Measurements from ENCODE around the gene NBPF20.
A peak's percentile ranks its signal among the peaks of the same experiment; 100 is the strongest.
"Not testable (repeated sequence)": the region's sequence is repeated elsewhere in the genome, so short reads cannot be mapped to it uniquely, and the experiment has no call there.

The NBPF20 gene, protein sequence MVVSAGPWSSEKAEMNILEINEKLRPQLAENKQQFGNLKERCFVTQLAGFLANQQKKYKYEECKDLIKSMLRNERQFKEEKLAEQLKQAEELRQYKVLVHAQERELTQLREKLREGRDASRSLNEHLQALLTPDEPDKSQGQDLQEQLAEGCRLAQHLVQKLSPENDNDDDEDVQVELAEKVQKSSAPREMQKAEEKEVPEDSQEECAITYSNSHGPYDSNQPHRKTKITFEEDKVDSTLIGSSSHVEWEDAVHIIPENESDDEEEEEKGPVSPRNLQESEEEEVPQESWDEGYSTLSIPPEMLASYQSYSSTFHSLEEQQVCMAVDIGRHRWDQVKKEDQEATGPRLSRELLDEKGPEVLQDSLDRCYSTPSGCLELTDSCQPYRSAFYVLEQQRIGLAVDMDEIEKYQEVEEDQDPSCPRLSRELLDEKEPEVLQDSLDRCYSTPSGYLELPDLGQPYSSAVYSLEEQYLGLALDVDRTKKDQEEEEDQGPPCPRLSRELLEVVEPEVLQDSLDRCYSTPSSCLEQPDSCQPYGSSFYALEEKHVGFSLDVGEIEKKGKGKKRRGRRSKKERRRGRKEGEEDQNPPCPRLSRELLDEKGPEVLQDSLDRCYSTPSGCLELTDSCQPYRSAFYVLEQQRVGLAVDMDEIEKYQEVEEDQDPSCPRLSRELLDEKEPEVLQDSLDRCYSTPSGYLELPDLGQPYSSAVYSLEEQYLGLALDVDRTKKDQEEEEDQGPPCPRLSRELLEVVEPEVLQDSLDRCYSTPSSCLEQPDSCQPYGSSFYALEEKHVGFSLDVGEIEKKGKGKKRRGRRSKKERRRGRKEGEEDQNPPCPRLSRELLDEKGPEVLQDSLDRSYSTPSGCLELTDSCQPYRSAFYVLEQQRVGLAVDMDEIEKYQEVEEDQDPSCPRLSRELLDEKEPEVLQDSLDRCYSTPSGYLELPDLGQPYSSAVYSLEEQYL (N-terminal part only)

DNA sequence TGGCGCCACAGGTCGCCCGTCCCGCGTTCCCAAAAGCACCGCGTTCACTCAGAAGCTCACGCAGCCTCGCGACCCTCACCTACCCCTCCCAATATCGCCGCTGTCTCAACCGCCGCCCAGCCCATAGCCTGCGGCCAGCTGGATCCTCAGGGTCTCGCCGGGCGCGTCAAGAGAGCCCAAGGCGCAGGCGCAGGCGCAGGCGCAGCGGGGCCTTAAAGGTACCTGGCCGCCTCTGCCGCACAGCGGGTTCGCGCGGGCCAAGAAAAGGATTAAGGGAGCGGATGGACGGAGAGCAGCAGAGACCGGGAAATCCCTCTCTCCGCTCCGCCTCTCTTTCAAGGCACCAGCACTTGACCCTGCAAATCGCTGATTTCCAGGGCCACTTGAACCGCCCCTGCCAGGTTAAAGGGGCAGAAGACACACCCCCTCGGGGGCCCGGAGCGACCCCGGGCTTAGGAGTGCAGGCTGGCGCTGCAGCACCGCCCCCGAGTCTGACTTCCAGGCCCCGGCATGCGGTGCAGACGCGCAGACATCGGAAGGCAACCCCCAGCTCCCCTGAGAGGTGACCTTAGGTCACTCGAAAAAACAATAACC is at the start of gene NBPF20:
TSS of gene NBPF20 (minus strand) at position 168 of the 594 bp plus-strand sequence. CDS start 20,331 bp downstream, outside the sequence.
- DNase-seq (ENCODE audit: low read depth), result peak; percentile 30

DNA sequence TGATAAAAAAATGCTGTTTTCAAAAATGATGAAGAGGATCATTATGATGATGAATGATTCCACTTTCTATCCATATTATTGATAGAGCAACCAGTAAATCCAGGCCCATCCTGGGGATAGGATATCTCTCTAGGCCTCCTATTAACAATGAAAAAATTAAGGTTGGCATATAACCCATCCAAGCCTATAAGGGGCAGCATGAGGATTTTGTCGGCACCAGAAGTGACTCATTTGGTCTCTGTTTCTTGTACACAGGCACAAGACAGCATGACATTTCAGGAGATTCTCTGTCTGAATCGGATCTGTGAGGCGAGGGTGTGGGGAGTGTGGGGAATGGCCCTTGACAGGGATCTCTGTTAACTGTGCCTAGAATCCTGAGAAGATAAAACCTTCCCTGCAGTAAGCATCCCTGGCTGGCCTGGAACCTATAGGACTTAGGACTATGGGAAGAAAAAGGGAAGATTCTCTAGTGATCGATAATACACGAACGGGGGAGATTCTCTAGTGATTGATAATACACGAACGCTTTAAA is 49.5 kb upstream of the NBPF20 start:
- not testable (repeated sequence) for DNase-seq (ENCODE audit: low read depth)

DNA sequence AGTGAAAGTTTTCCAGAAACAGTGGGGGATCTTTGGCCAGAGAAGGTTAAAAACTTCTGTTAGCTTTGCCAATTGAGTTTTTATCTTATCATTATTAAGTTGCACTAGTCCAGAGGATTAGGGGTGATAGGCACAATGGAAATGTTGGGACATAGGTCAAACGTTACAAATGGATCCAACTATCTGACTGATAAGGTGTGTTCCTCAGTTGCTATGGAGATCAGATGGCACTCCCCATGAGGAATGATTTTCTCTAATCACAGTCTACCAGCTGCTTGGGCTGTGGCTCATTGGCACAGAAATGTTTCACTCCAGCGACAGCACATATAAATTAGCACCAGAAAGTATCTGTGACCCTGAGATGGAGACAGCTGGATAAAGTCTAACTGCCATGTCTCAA is 47.3 kb upstream of the NBPF20 start:
- not testable (repeated sequence) for DNase-seq (ENCODE audit: low read depth)

DNA sequence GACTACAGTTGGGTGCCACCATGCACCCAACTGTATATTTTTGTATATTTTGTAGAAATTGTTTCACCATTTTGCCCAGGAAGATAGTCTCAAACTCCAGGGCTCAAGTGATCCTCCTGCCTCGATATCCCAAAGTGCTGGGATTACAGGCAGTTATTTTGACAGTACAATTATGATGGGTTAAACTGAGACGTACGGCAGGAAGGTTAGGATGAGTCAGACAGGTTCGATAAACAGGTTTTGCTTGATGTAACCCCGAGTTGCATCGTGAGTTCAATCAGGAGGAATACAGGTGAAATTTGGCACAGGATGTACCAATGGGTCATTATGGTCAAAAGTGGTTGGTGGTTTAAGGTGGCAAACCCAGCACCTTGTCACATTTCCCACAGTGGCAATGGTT is 46.0 kb upstream of the NBPF20 start:
- not testable (repeated sequence) for DNase-seq (ENCODE audit: low read depth)

DNA sequence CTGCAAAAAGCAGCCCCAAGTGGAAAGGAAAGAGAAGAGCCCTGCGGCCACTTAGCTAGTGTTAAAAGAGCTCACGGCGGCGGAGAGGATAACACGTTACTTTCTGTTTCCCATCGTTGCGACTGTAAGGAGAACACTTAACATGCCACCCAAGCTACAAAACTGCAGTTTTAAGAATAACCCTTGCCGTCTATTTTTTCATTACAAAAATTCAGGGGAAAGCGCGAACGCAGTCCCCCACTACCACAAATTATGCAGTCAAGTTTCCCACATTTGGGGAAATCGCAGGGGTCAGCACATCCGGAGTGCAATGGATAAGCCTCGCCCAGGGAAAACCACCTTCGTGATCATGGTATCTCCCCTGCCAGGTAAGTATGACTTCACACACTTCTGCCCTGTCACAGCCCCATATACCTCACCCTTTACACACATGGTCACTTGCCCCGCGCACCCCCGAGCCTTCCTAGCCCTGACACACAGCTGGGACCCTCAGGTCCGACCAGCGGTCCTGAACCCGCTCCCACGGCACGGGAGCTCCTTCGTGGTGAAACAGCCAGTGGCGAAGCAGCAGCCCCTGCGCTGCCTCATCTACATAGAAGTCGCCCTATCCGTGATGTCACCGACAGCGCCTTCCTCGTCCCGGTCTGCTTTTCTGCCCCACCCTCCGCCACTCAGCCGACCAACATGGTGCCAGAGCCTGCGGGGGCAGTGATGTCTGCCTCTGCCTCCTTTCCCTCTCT is 40.2 kb upstream of the NBPF20 start:
- DNase-seq (ENCODE audit: low read depth), result peak; percentile 59

DNA sequence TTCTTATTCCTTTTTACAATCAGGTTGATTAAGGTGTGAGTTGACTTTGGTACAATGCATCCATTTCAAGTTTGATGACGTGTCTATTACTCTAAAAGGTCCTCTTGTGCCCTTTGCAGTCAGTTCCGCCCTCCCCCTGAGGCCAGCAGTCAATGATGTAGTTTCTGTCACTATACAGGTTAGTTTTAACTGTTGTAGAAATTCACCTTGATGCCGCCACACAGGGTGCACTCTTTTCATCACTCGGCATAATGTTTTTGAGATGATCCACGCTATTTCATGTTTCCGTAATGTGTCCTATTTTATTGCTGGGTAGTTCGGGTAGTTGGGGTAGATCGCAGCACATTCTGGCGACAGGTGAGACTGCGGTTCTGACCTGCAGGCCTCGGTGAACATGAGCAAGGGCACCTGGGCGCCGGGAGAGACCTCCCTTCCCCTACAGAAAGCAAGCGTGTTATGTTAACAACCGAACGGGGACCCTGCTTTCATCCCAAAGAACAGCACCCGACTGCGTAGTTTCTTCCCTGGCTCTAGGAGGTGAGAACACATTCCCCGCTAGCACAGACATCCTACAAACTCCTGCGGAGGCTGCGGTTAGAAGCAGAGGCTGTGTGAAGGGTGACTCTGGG is 39.4 kb upstream of the NBPF20 start:
- not testable (repeated sequence) for DNase-seq (ENCODE audit: low read depth)

DNA sequence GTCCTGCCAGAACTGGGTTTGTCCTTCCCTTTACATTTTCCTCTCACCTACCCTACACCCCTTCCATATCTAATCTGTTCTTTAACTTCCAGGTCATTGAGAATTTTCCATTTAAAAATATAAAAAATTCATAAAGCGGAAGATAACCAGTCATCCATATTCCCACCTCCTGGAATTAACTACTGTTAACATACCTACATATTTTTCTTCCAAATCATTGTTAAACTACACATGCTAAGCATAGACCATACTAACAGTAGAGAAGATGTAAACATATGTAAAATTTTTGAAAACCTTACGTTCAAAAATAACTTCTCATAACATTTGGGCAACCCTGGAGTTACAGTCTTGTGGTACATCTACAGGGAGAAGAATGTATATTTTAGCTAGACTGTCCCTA is 38.6 kb upstream of the NBPF20 start:
- DNase-seq (ENCODE audit: low read depth), result not testable (repeated sequence)

DNA sequence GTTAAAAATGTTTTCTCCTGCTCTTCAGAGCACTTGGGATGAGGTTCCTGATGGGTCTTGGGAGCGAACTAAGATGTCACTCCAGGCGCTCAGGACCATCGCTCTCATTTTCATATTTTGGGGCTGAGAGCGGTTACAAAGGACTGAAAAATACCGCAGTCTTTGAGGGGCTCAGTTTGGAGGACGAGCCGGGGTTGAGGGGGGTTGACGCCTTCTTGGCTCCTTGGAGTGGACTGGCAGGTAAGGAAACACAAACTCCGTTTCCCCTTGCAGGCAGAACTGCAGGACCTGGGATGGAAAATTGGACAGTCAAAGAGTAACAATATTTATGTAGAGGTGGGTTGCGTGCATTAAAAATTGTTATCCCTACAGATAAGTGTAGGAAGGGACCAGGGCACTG is 35.3 kb upstream of the NBPF20 start:
- not testable (repeated sequence) for DNase-seq (ENCODE audit: low read depth)

DNA sequence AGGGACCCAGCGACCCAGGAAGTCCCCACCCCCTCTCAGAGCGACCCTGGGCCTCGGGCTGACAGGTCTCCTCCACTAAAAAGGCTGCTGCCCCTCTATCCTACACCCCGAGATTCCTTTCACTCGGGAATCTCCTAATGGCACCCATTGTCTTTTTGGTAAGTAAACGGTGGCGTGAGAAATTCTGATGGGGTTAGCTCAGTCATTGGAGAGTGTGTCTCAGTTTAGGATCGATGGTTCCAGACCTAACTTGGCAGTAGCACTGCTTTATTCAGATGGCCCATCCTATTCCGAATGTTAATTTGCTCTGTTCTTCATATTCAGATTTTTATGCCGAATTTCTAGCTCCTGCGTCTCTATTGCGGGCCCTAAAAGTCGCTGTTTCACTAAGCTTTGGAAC is 34.6 kb upstream of the NBPF20 start:
- DNase-seq (ENCODE audit: low read depth), result not testable (repeated sequence)

DNA sequence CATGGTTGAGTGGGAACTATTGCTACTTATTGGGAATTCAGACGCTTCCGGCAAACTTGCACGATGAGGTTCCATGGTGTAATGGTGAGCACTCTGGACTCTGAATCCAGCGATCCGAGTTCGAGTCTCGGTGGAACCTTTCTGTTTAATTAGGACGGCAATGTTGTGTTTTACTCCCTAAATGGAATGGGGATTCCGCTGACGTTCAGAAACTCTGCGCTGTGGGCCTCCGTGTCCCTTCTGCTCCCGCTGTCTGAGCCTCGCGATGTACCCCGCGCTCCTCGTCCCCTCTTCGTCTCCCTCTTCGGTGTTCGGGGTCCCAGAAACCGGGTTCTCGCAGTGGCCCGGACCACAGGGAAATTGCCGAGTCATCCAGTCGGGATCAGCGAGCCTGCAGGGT is 34.2 kb upstream of the NBPF20 start:
- DNase-seq (ENCODE audit: low read depth), result not testable (repeated sequence)

DNA sequence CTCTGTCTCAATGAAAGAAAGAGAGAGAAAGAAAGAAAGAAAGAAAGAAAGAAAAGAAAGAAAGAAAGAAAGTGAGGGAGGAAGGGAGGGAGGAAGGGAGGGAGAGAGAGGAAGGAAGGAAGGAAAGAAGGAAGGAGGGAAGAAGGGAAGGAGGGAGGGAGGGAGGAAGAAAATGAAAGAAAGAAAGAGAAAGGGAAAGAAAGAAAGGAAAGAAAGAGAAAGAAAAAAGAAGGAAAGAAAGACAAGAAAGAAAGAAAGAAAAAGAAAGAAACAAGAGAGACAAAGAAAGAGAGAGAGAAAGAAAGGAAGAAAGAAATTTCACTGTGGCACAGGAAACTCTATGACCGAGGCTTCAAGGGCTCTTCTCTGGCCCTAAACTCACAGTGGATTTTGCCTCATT is 33.7 kb upstream of the NBPF20 start:
- not testable (repeated sequence) for DNase-seq (ENCODE audit: low read depth)

DNA sequence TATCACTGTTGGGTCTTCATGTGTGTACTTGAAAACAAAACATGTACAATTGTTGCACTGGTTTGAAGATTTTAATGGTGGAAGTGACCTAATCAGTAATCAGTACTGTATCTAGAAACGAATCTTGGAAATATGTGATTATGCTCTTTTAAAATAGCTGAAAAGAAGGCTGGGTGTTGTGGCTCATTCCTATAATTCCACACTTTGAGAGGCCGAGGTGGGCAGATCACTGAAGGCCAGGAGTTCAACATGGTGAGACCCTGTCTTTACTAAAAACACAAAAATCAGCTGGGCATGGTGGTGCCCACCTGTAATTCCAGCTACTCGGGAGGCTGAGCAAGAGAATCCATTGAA is 29.4 kb upstream of the NBPF20 start:
- DNase-seq (ENCODE audit: low read depth), result not testable (repeated sequence)

DNA sequence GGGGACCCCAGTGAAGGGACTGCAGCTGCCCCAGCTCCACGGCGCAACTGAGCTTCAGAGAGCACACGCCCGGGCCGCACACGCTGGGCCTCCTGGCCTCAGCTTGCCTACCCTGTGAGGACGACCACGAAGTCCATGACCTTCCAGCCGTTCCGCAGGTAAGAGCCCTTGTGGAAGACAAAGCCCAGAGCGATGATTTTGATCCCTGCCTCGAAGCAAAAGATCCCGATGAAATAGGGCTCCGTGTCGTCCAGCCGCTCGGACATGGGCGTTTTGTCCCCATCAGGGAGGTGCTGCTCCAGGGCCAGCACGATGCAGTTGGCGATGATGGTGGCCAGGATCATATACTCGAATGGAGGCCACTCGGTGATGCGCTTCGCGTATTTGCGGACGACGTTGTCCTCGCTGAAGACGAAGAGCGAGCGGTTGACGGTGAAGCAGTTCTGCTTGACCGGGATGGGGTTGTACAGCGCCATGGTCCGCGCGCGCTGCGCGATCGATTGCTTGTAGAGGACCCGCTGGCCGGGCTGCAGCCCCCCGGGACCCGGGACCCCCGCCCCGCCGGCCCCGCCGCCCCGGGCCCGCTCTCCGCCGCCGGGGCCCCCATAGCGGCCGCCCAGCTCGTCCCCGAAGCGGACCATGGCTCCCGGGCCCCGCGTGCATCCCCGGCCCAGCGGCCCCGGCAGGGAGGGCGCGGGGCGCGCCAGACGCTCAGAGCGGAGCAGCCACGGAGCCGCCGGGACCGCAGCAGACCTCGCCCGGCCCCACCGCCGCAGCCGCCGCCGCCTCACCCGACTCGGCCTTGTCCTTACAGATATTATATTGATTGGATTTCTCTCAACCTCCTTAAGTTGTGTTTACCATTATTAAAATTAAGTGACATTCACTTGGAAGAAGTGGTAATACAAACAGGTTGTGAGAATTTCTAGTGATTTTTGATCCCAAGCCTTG is 28.7 kb upstream of the NBPF20 start:
- not testable (repeated sequence) for DNase-seq (ENCODE audit: low read depth)

DNA sequence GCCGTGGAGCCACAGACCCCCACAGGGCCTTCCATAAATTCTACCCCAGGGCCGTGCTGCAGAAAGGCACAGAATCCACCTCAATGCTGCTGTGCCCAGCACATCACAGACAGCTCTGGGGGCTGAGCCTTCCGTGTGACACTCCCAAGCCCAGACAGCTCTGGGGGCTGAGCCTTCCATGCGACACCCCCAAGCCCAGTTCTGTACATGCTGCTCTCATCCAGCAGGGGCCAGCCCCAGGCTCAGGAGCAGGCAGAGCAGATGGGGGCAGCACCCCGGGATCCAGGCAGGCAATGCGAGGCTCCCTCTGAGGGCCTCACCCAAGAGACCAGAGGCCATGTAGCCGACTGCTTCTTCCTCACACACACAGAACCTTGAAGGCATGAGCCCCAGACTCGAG is 27.1 kb upstream of the NBPF20 start:
- not testable (repeated sequence) for DNase-seq (ENCODE audit: low read depth)

DNA sequence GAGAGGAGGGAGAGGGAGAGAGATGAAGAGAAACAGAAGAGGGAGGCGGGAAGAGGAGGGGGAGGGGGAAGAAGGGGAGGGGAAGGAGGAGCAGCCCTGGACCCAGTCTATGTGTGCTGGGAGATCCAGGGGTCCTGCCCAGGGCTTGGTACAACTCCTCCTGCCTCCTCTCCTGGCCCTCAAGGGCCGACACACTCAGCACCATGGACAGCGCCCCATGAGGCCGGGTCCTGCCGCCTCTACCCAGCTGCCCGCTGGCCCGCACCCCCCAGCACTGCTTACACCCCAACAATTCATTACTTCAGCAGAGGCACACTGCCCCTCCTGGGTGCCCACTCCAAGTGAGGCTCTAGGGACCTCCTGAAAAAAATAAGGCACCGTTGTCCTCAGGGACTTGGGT is 26.5 kb upstream of the NBPF20 start:
- not testable (repeated sequence) for DNase-seq (ENCODE audit: low read depth)

DNA sequence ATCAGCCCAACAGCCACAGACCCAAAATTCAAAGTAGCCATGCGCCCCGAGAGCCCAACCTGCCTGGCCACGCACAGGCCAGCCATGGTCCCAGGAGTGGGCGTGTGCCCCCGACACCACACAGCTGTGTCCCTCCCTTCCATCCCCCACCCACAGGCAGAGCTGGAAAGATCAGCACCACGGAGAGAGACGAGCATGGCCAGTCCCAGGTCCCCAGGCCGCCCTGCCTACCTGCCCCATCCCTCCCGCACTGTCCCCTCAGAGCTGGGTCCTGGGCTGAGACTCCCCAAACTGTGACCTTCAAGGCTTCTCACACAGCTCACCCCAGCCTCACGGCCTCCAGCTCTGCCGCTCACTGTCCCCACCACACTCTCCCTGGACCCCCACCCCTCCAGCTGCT is 19.8 kb upstream of the NBPF20 start:
- DNase-seq (ENCODE audit: low read depth), result not testable (repeated sequence)

DNA sequence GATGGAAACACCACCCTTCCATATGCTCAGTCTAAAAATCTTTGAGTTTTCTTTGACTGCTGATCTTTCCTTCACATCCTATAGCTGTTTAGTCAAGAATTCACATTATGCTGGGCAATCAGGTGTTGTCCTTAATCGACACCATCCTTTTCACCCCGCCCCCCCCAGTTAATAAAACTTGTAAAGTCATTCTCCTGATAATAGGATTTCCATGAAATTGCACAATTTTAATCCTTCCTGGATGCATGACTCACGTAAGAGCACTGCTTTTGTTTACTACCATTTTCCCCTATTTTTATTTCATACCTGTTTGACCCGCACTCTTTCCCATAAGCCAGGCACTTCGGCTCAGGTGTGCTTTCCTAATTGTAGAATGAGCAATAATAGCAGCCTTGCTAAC is 16.9 kb upstream of the NBPF20 start:
- not testable (repeated sequence) for DNase-seq (ENCODE audit: low read depth)

DNA sequence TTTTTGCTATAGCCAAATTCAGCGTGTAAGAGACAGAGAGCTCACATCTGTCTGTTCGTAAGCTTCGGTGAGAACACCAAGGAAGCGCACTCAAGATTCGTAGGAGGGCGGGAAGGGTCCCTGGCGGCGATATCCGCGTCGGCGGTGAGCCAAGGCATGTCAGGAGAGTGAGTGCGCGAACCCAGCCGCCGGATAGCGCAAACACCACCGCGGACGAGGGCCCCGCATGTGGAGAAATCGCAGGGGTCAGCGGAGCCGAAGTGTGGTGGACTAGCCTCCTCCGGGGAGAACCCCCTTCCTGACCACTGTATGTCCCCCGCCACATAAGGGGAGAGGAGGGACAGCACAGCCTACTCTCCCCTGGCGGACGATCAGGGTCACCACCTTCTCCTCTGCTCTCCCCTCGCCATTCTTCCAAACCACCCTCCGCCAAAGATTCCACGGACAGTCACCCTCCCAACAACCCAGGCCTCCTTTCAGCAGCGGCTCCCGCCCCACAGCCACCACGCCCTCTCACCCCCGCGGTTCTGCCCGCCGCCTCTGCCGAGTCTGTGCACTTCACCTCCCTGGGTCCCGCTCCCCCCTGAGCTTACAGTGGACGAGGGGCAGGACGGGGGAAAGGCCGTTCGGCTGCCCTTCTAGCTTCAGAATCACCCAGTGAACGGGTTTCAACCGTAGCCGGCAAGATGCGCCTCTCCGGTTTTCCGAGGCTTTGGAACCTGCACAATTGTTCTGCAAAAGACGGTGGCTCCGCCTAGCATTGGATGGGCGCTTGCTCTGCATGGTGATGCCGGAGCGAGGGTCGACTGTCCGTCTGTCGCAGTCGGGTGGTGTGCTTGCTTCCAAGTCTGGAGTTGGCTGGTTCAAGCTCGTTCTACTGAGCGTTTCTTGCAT is 6.2 kb upstream of the NBPF20 start:
- not testable (repeated sequence) for DNase-seq (ENCODE audit: low read depth)

DNA sequence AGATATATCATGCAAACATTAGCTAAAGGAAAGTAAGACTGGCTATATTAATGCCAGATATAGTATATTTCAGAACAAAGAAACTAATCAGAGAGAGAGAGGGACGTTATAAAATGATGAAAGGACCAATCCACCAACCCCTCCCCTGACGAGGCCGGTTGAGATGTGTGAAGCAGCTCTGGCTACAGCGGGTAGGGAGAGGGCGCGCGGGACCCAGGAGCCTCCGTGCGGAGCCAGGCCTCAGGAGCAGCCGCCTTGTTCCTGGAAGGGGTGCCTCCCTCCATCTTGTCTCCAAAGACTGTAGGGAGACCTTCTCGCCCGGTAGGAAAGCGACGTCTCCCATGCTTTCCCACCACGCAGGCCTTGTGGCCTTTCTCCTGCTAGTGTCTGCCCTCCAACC is 5.4 kb upstream of the NBPF20 start:
- not testable (repeated sequence) for DNase-seq (ENCODE audit: low read depth)

Measured in GM04504 (cell line).